HG02678 (cell line): ENCODE measurements around the gene SAT1.
A peak's percentile ranks its signal among the peaks of the same experiment; 100 is the strongest.
"Not testable (repeated sequence)": the region's sequence is repeated elsewhere in the genome, so short reads cannot be mapped to it uniquely, and the experiment has no call there.

Experiments
- ATAC-seq: cut with Tn5 transposase; IDR thresholded peaks from one replicate; pipeline ENCODE4 v1.9.1; 2021; ENCODE audit warnings: mild to moderate bottlenecking, moderate library complexity; ENCODE audit not compliant: unreplicated experiment

The SAT1 gene

GRCh38 chrX:23782863-23783588 lies at the start of gene SAT1:
Gene SAT1 (plus strand): TSS chrX:23783173. CDS start chrX:23783352, 179 bp downstream.
- peak; percentile 86 for ATAC-seq

GRCh38 chrX:23736030-23736429 lies 46.9 kb upstream of the SAT1 start:
- ATAC-seq, result no peak

GRCh38 chrX:23737413-23737812 lies 45.6 kb upstream of the SAT1 start:
- ATAC-seq, result no peak

- no peak for ATAC-seq
Observed at GRCh38 chrX:23742174-23742696, 40.7 kb upstream of the SAT1 start.

- peak; percentile 98 for ATAC-seq
Observed at GRCh38 chrX:23742697-23743622, 40.0 kb upstream of the SAT1 start, which contains the start of gene ACOT9. Gene ACOT9 (minus strand): TSS chrX:23743276. CDS start chrX:23743144, 132 bp downstream.

GRCh38 chrX:23743623-23743971 lies 39.4 kb upstream of the SAT1 start:
- ATAC-seq, result not testable (repeated sequence)

GRCh38 chrX:23745786-23746185 lies 37.2 kb upstream of the SAT1 start:
- no peak for ATAC-seq

GRCh38 chrX:23749129-23749528 lies 33.8 kb upstream of the SAT1 start:
- ATAC-seq, result no peak

GRCh38 chrX:23749576-23749975 lies 33.4 kb upstream of the SAT1 start:
- ATAC-seq, result no peak

GRCh38 chrX:23752740-23753415 lies 30.1 kb upstream of the SAT1 start:
- no peak for ATAC-seq

GRCh38 chrX:23754664-23755063 lies 28.3 kb upstream of the SAT1 start:
- no peak for ATAC-seq

GRCh38 chrX:23756165-23756564 lies 26.8 kb upstream of the SAT1 start:
- ATAC-seq, result peak; percentile 66

GRCh38 chrX:23759821-23760220 lies 23.2 kb upstream of the SAT1 start:
- no peak for ATAC-seq

GRCh38 chrX:23764188-23764984 lies 18.6 kb upstream of the SAT1 start:
- no peak for ATAC-seq

- ATAC-seq, result no peak
Observed at GRCh38 chrX:23765449-23765848, 17.5 kb upstream of the SAT1 start.

GRCh38 chrX:23765868-23766267 lies 17.1 kb upstream of the SAT1 start:
- ATAC-seq, result no peak

- ATAC-seq, result no peak
Observed at GRCh38 chrX:23766650-23767551, 16.1 kb upstream of the SAT1 start.

GRCh38 chrX:23770142-23770541 lies 12.8 kb upstream of the SAT1 start:
- no peak for ATAC-seq

GRCh38 chrX:23771086-23771485 lies 11.9 kb upstream of the SAT1 start:
- not testable (repeated sequence) for ATAC-seq
